ENCODE data around the gene EFCAB8.
"Not testable (repeated sequence)": the region's sequence is repeated elsewhere in the genome, so short reads cannot be mapped to it uniquely, and the experiment has no call there.

EFCAB8 gene

DNA sequence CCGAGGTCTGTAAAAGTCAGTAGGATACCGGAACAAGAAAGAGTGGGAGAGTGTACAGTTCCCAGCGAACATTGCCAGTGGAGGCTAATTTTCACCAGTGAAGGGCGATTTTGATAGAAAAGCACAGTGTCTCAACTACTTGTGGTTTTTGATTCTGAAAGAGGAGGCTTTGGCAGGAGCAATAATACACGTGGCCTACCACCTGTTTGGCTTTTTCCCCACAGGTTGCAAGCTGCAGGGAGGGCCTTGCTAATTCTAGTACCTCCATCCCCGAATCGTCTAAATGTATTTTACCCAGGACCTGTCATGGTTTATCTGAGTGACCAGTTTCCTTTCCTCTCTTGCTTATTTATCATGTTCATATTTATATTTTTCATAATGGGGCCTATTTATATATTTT is 3.3 kb upstream of the EFCAB8 start:
- H3K4me3 ChIP-seq (ENCODE audit: low read length), result no peak overlapping the region
- no peak for TF ChIP-seq CTCF (IDR thresholded peaks at IDR 0.05; ENCODE audit: insufficient read depth, low read depth, low read length, missing control alignments)
- DNase-seq (ENCODE audit: low read depth), result no peak

DNA sequence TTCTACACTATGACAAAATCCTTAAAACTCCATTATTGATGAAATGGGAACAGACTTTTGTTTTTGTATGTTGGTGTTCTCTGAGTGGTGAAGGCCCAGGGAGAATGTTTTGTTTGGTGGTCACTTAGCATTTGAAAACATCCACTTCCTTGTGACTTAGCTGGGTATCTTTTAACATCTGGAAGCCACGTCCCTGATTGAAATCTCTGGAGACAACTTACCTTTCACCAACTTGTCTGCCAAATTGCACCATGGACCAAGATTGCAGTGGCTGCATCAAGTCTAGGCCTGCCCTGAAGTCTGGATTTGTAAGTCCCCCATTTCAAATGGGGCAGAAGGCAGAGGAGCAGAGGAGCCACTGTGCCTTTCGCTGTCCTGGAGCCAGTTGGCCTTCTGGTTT is 534 bp upstream of the EFCAB8 start:
- TF ChIP-seq CTCF (IDR thresholded peaks at IDR 0.05; ENCODE audit: insufficient read depth, low read depth, low read length, missing control alignments), result no peak

DNA sequence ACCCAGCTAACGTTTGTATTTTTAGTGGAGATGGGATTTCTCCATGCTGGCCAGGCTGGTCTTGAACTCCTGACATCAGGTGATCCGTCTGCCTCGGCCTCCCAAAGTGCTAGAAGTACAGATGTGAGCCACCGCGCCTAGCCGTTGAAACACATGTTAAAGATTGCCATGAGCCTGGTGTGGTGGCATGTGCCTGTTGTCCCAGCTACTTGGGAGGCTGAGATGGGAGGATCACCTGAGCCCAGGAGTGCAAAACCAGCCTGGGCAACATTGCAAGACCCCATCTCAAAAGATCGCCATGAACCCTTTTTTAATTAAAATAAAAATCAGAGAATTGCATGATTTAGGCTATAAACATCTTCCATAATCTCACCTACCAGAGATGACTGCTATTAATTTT is 2.7 kb downstream of the EFCAB8 start:
- no peak for TF ChIP-seq CTCF (IDR thresholded peaks at IDR 0.05; ENCODE audit: insufficient read depth, low read depth, low read length, missing control alignments)
- no peak overlapping the region for H3K4me3 ChIP-seq (ENCODE audit: low read length)
- DNase-seq (ENCODE audit: low read depth), result no peak

More for the DNA sequence above, 534 bp upstream of the EFCAB8 start:
- peak; percentile 64 for DNase-seq (ENCODE audit: low read depth)
- H3K4me3 ChIP-seq (ENCODE audit: low read length), result no peak overlapping the region

- TF ChIP-seq CTCF (IDR thresholded peaks at IDR 0.05; ENCODE audit: insufficient read depth, low read depth, low read length, missing control alignments), result no peak
- no peak overlapping the region for H3K4me3 ChIP-seq (ENCODE audit: low read length)
- no peak for DNase-seq (ENCODE audit: low read depth)
These were observed 10.8 kb downstream of the EFCAB8 start for GRCh38 chr20:32869562-32869961.

- not testable (repeated sequence) for H3K4me3 ChIP-seq (ENCODE audit: low read length); DNase-seq (ENCODE audit: low read depth)
These were observed 11.8 kb downstream of the EFCAB8 start for GRCh38 chr20:32870526-32870925.

DNA sequence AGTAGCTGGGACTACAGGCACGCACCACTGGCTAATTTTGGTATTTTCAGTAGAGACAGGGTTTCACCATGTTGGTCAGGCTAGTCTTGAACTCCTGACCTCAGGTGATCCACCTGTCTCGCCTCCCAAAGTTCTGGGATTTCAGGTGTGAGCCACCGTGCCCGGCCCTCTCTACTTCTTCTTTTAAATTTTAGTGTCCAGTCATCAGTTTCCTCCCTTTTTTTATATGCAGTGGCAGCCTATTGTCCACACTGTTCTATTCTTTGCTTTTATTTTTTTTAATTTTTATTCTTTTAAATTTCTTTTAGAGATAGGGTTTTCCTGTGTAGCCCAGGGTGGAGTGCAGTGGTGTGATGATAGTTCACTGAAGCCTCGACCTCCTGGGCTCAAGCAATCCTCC is 12.3 kb downstream of the EFCAB8 start:
- TF ChIP-seq CTCF (IDR thresholded peaks at IDR 0.05; ENCODE audit: insufficient read depth, low read depth, low read length, missing control alignments), result no peak

GRCh38 chr20:32871627-32872160 is 13.0 kb downstream of the EFCAB8 start:
- no peak overlapping the region for H3K4me3 ChIP-seq (ENCODE audit: low read length)
- TF ChIP-seq CTCF (IDR thresholded peaks at IDR 0.05; ENCODE audit: insufficient read depth, low read depth, low read length, missing control alignments), result no peak
- no peak for DNase-seq (ENCODE audit: low read depth)

More for the DNA sequence above, 12.3 kb downstream of the EFCAB8 start:
- H3K4me3 ChIP-seq (ENCODE audit: low read length), result no peak overlapping the region
- no peak for DNase-seq (ENCODE audit: low read depth)
